ENCODE results near the gene TMTC4. TPM values are rescaled to one million over a fixed set of nuclear protein-coding genes. Genes with fewer than 3 reads are reported as not detected.

Gene TMTC4
- total RNA-seq, 4 donors from 2014 or later: 5.9 to 36.1 (median 14.5) TPM

- intact Hi-C loops (cut with DNase I; ENCODE audit: low total_unique reads): no loop called here
- DNase-seq: no peak
- TF ChIP-seq CTCF (IDR thresholded peaks at IDR 0.05): no peak
- no peak for TF ChIP-seq POLR2A (IDR thresholded peaks at IDR 0.05)
Observed at GRCh38 chr13:100604918-100605710, 69.5 kb downstream of the TMTC4 start.

GRCh38 chr13:100602493-100603111, 72.0 kb downstream of the TMTC4 start:
- intact Hi-C loops (cut with DNase I; ENCODE audit: low total_unique reads): no loop called here
- H3K4me3 ChIP-seq: no peak overlapping the region
- H3K27me3 ChIP-seq: no peaks in the 10 kb centered on the region
- no peaks in the 10 kb centered on the region for H3K4me1 ChIP-seq
- no peak for TF ChIP-seq POLR2A (IDR thresholded peaks at IDR 0.05)
- no peak for TF ChIP-seq CTCF (IDR thresholded peaks at IDR 0.05)
- no peak overlapping the region for H3K27ac ChIP-seq
- no peaks in the 10 kb centered on the region for H3K9me3 ChIP-seq
- peak in 1 of 2 donors; percentile 22 for DNase-seq
- H3K36me3 ChIP-seq: no peaks in the 10 kb centered on the region

More at GRCh38 chr13:100604918-100605710, 69.5 kb downstream of the TMTC4 start:
- Histone ChIP-seq H3K27ac (no peak overlapping the region), H3K9me3 (no peaks in the 10 kb centered on the region), H3K4me1 (no peaks in the 10 kb centered on the region), H3K4me3 (no peak overlapping the region), H3K27me3 (no peaks in the 10 kb centered on the region), H3K36me3 (no peaks in the 10 kb centered on the region)

- TF ChIP-seq CTCF (IDR thresholded peaks at IDR 0.05): no peak
- TF ChIP-seq POLR2A (IDR thresholded peaks at IDR 0.05): no peak
- Histone ChIP-seq H3K36me3 (no peaks in the 10 kb centered on the region), H3K4me1 (no peaks in the 10 kb centered on the region), H3K27ac (no peak overlapping the region), H3K9me3 (no peaks in the 10 kb centered on the region), H3K4me3 (no peak overlapping the region), H3K27me3 (no peaks in the 10 kb centered on the region)
- intact Hi-C loops (cut with DNase I; ENCODE audit: low total_unique reads): no loop called here
- DNase-seq: no peak
Observed at GRCh38 chr13:100601716-100602115, 72.9 kb downstream of the TMTC4 start.

- H3K4me3 ChIP-seq: no peak overlapping the region
- H3K36me3 ChIP-seq: no peaks in the 10 kb centered on the region
- H3K9me3 ChIP-seq: no peaks in the 10 kb centered on the region
- no peaks in the 10 kb centered on the region for H3K27me3 ChIP-seq
- no peak for DNase-seq
- intact Hi-C loops (cut with DNase I; ENCODE audit: low total_unique reads): no loop called here
- no peak overlapping the region for H3K27ac ChIP-seq
- no peak for TF ChIP-seq POLR2A (IDR thresholded peaks at IDR 0.05)
- no peak for TF ChIP-seq CTCF (IDR thresholded peaks at IDR 0.05)
- no peaks in the 10 kb centered on the region for H3K4me1 ChIP-seq
Observed at GRCh38 chr13:100600915-100601314, 73.7 kb downstream of the TMTC4 start.

- TF ChIP-seq POLR2A (IDR thresholded peaks at IDR 0.05) (no peak), CTCF (IDR thresholded peaks at IDR 0.05) (no peak)
- intact Hi-C loops (cut with DNase I; ENCODE audit: low total_unique reads): no loop called here
- Histone ChIP-seq H3K4me3 (no peak overlapping the region), H3K27ac (no peak overlapping the region), H3K9me3 (no peaks in the 10 kb centered on the region), H3K27me3 (no peaks in the 10 kb centered on the region), H3K36me3 (no peaks in the 10 kb centered on the region), H3K4me1 (no peaks in the 10 kb centered on the region)
- DNase-seq: no peak
Observed at GRCh38 chr13:100600461-100600860, 74.1 kb downstream of the TMTC4 start.
